Head of caudate nucleus (tissue), 42 donors: ENCODE results near the gene DHX9.
A peak's percentile ranks its signal among the peaks of the same experiment; 100 is the strongest.

Source experiments
- DNase-seq, 42 donors: peaks; one replicate each; pipeline versions ENCODE4 v3.0.0 to v3.0.0-alpha.2; 2020 to 2021; ENCODE audit warnings: mixed read lengths in 7 of 42
- intact Hi-C: fragments of 100-400 bp; cut with DNase I; formaldehyde crosslinking; loops from one replicate; pipeline ENCODE4 v1.15.0; 2022

Gene DHX9

GRCh38 chr1:182833271-182833670 lies 5.9 kb upstream of the DHX9 start:
- DNase-seq = no peak
- intact Hi-C loops = loop anchor here (10.0 kb wide), 1 partner anchor 48 kb away; the partner anchor contains the start of gene NPL

- intact Hi-C loops = loop anchor here (10.0 kb wide), 1 partner anchor 50 kb away; the partner anchor contains the start of gene NPL
- DNase-seq = no peak
Measured at GRCh38 chr1:182834326-182834725, 4.8 kb upstream of the DHX9 start.

- intact Hi-C loops = loop anchor here (10.0 kb wide), 1 partner anchor 51 kb away; the partner anchor contains the start of gene NPL
- no peak for DNase-seq
Measured at GRCh38 chr1:182835806-182836205, 3.3 kb upstream of the DHX9 start.

DNA sequence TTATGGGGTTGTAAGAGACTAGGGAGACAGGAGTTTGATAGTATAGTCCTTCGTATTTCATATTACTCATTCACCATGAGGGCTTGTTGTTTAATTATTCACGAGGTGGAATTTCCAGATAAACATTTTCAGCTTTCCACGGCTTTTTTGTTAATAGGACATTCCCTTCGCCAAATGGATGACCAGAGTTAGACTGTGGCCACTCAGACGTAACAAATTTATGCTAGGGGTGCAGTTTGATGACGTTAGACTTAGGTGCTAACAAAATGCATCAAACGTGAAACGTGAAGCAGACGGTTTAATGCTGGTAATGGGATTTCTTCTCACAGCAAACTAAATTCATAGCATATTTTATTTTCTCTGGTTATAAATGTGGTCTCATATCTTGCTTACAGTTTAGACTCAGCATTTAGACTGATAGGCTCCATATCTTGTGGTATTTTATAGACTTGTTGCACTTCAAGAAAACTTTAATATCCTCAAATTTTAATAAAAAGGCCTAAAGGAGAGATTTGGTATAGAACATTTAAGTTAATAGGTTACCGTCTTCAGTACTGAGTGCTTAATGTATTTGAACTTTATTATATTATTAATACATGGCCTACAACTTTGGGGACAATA lies 2.3 kb downstream of the DHX9 start:
- intact Hi-C loops = no loop called here
- DNase-seq = no peak

DNA sequence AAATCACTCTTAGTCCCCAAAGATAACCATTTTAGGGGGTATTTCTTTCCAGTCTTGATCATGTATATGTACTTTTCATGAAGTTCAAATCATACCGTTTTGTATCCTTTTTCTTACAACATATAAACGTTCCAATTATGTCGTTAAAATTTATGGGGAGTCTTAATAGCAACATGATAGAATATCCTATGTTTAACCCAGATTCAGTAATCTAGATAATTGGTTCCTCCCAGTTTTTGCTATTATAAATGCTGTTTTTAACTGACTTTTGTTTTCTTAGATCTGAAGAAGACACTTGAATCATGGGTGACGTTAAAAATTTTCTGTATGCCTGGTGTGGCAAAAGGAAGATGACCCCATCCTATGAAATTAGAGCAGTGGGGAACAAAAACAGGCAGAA lies 3.1 kb downstream of the DHX9 start:
- intact Hi-C loops = no loop called here

DNA sequence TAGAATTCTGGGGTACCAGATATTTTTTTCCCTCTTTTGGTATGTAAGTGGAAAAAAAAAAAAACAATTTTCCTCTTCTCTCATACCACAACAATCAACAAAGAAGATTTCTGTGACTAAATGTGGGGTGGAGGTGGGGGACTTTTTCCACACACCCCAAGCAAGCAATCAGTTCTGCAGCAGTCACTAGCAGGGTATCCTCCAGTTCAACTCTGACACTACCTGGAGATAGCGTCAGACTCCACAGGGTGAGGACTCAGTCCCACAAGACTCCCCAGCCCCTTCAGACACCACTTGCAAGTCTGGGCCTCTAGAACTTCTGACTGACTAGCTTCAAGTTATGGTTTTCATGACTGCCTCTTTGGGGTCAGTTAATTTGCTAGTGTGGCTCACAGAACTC lies 6.2 kb downstream of the DHX9 start:
- no peak for DNase-seq
- intact Hi-C loops = no loop called here

More for the DNA sequence above, 3.1 kb downstream of the DHX9 start:
- DNase-seq = no peak

GRCh38 chr1:182845894-182846293 lies 6.7 kb downstream of the DHX9 start:
- intact Hi-C loops = no loop called here
- DNase-seq = no peak

GRCh38 chr1:182847105-182847504 lies 8.0 kb downstream of the DHX9 start:
- intact Hi-C loops = no loop called here
- DNase-seq = no peak

DNA sequence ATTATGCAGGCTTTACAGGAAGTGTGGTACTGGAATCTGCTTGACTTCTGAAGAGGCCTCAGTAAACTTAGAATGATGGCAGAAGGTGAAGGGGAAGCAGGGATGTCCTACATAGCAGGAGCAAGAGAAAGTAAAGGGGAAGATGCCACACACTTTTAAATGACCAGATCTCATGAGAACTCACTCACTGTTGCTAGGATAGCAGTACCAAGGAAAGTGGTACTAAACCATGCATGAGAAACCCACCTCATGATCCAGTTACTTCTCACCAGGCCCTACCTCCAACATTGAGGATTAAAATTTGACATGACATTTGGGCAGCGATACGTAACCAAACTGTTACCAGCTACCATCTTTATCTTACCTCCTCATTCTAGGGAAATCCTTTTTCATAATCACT lies 9.6 kb downstream of the DHX9 start:
- intact Hi-C loops = no loop called here
- DNase-seq = no peak

- intact Hi-C loops = no loop called here
- no peak for DNase-seq
Measured at GRCh38 chr1:182850319-182850718, 11.2 kb downstream of the DHX9 start.

DNA sequence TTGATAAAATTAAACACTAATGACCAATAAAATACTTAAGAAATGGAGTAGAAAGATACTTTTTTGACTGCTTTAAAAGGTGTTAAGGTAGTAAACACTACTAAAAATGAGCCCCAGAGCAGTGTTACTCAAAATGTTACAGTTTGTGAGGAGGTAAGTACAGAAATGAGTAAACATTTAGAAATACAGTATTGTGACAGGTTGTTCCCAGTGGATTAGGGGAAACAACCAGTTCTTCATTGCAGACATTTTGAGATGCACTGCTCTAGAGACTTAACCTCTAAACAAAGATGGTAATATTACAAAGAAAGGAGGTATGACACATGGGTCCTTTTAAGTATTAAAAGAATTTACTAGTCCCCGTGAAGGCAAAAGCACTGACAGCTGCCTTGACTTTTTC lies 12.7 kb downstream of the DHX9 start:
- intact Hi-C loops = no loop called here
- no peak for DNase-seq

DNA sequence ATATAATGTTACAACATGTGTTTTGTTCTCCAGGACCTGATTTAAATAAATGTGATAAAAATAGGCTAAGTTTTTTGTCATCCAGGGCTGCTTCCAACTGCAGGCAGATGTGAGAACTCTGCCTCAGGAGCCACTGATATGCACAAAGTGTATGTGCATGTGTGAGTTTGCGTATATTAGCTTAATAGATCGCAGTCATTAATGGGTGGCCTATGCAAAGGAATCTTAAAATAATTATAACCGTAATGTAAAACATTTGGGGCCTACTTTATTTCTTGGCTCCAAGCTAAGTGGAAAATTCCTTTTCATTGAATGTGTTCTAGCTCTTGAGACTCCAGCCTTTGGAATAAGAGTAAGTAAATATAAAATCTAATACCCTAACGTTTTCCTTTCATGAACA lies 16.8 kb downstream of the DHX9 start:
- intact Hi-C loops = no loop called here
- peak in 2 of 42 donors; percentile 13 to 21 for DNase-seq

GRCh38 chr1:182857212-182857611 lies 18.1 kb downstream of the DHX9 start:
- DNase-seq = no peak
- intact Hi-C loops = no loop called here

DNA sequence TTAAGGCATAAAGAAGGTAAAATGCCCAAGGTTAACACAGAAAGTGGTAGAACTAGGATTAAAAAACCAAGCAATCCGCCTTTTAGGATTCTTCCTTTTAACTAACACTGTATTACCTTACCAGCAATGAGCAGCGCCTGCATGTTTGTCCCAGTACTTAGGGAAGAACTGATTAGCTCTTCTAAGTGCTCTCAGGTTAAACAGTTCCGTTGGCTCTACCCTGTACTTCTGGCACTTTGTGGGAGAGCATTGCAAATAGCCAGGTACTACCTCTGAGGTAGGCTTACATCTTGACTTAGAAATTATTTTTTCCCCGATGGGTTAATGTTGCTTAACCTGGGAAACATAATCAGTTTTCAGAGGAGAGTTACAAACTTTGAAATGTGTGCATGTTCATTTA lies 21.5 kb downstream of the DHX9 start:
- intact Hi-C loops = no loop called here
- DNase-seq = no peak

GRCh38 chr1:182861994-182862393 lies 22.8 kb downstream of the DHX9 start:
- no peak for DNase-seq
- intact Hi-C loops = no loop called here

- no peak for DNase-seq
- intact Hi-C loops = no loop called here
Measured at GRCh38 chr1:182862827-182863226, 23.7 kb downstream of the DHX9 start.

DNA sequence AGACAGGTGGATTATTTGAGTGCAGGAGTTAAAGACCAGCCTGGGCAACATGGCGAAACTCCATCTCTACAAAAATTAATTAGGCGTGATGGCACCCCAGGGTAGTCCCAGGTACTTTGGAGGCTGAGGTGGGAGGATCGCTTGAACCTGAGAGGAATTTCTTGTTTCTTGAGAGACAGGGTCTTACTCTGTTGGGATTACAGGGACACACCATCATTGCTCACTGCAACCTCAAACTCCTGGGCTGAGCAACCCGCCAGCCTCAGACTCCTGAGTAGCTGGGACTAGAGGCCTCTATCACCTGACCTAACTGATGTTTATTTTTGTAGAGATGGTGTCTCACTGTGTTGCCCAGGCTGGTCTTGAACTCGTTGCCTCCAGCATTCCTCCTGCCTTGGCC lies 24.8 kb downstream of the DHX9 start:
- intact Hi-C loops = no loop called here
- DNase-seq = no peak

GRCh38 chr1:182867861-182868260 lies 28.7 kb downstream of the DHX9 start:
- no peak for DNase-seq
- intact Hi-C loops = no loop called here

DNA sequence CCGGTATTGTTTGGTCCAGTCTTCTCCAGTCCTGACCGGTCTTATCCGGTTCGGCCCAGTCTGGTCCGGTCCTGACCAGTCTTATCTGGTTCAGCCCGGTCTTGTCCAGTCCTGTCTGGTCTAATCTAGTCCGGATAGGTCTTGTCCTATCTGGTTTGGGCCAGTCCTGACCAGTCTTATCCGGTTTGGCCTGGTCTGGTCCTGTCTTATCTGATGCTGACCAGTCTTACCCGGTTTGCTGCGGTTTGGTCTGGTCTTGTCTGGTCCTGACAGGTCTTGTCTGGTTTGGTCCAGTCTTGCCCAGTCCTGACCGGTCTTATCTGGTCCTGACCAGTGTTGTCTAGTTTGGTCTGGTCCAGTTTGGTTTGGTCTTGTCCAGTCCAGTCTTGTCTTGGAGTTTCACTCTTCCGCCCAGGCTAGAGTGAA lies 30.1 kb downstream of the DHX9 start:
- no peak for DNase-seq
- intact Hi-C loops = no loop called here

DNA sequence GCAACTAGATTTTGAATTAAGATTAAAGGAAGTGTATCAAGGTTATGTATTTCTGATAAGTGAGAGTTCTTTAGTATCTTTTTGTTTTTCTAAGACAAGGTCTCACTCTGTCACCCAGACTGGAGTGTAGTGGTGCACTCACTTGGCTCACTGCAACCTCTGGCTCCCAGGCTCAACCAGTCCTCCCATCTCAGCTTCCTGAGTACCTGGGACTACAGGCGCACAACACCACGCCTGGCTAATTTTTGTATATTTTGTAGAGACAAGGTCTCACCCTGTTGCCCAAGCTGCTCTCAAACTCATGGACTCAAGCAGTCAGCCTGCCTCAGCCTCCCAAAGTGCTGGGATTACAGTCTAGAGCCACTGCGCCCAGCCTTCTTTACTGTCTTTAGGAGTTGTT lies 33.7 kb downstream of the DHX9 start:
- no peak for DNase-seq
- intact Hi-C loops = no loop called here

- intact Hi-C loops = no loop called here
Measured at GRCh38 chr1:182875889-182876288, 36.7 kb downstream of the DHX9 start.

DNA sequence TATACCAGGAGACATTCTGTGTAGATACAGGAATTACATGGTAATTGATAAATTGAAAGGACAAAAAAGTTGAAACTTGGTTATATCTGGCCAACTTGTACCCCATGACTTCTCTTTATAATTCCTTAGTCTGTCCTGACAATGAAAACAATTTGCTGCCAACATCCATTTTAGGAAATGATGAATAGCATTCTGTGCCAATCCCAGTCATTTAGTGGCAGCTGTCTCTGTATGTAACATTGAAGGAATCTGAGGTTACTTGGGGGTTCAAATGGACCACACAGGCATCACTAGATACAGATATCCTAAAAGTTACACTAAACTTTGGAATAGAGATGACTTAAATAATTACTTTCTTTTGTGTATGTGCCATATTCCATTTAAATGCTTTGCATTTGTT lies 38.2 kb downstream of the DHX9 start:
- intact Hi-C loops = no loop called here
- no peak for DNase-seq

More at GRCh38 chr1:182875889-182876288, 36.7 kb downstream of the DHX9 start:
- DNase-seq = no peak
